Esophagus squamous epithelium (tissue), 5 donors: ENCODE measurements around the gene DCC. TPM values are rescaled to one million over a fixed set of nuclear protein-coding genes. Genes with fewer than 3 reads are reported as not detected.

ENCODE experiments used
- DNase-seq: peaks from one replicate; lab custom pipeline; 2025; lab: John Stamatoyannopoulos, UW
- H3K27ac ChIP-seq, 4 donors: fragments of 200-600 bp; sonication (generic); one replicate each; pipeline ENCODE4 v1.5.1; 2016 to 2019; ENCODE audit warnings: mild to moderate bottlenecking in 1 of 4
- H3K27me3 ChIP-seq, 4 donors: fragments of 200-600 bp; sonication (generic); 1 replicate in 3 of 4; 2 replicates in 1 of 4; pipeline versions ENCODE4 v1.5.1 to v1.6.0; 2017 to 2021; ENCODE audit warnings: antibody characterized with exemption in 1 of 4
- H3K36me3 ChIP-seq, 3 donors: fragments of 200-600 bp; sonication (generic); one replicate each; pipeline ENCODE4 v1.5.1; 2016 to 2019
- H3K4me1 ChIP-seq, 3 donors: fragments of 200-600 bp; sonication (generic); one replicate each; pipeline ENCODE4 v1.5.1; 2017 to 2019
- H3K4me3 ChIP-seq, 4 donors: fragments of 200-600 bp; sonication (generic); 1 replicate in 3 of 4; 2 replicates in 1 of 4; pipeline ENCODE4 v1.5.1; 2016 to 2019; ENCODE audit warnings: mild to moderate bottlenecking in 2 of 4, moderate library complexity in 1 of 4
- H3K9me3 ChIP-seq, 3 donors: fragments of 200-600 bp; sonication (generic); one replicate each; pipeline ENCODE4 v1.5.1; 2016 to 2019
- CTCF ChIP-seq, 6 experiments: fragments of 450-650 bp in 4 of 6; fragments of 200-600 bp in 2 of 6; sonication (generic) in 2 of 6; IDR thresholded peaks; one replicate each; pipeline ENCODE4 v1.5.1; 2016 to 2019; ENCODE audit warnings: antibody characterized with exemption in 6 of 6, mild to moderate bottlenecking in 4 of 6, moderate library complexity in 4 of 6
- POLR2A ChIP-seq, 4 donors: fragments of 450-650 bp; IDR thresholded peaks; one replicate each; pipeline ENCODE4 v1.6.1; 2017; ENCODE audit warnings: antibody characterized with exemption in 4 of 4, mild to moderate bottlenecking in 4 of 4, moderate library complexity in 3 of 4
- WGBS, 2 donors: methylation state at CpG; one replicate each; pipeline ENCODE4 v1.1.5; 2018; 5-methylcytosine and 5-hydroxymethylcytosine counted together
- intact Hi-C: fragments of 100-400 bp; cut with DNase I; formaldehyde crosslinking; loops from one replicate; pipeline ENCODE4 v1.15.0; 2022
- total RNA-seq, 4 donors: library from RNA; depleted of rRNA; stranded (reverse); fragments of >200 nt; gene quantifications; one replicate each; pipeline ENCODE4 v1.1.0, GENCODE V29; 2016
- donor health status: DM: yes; HTN: yes; CAD: no.

Gene DCC
- total RNA-seq, 4 donors from 2014 or later, result 0.06 to 0.95 TPM; not detected in 2

- intact Hi-C loops, result no loop called here
- TF ChIP-seq POLR2A (IDR thresholded peaks at IDR 0.05) (no peak), CTCF (IDR thresholded peaks at IDR 0.05) (no peak)
- Histone ChIP-seq H3K27me3 (no peaks in the 10 kb centered on the region), H3K36me3 (no peaks in the 10 kb centered on the region), H3K27ac (no peak overlapping the region), H3K9me3 (no peaks in the 10 kb centered on the region), H3K4me3 (no peak overlapping the region), H3K4me1 (no peaks in the 10 kb centered on the region)
- WGBS, 2 donors, result 39 to 42% methylated on average over 1 of the region's 1 CpG
- no peak for DNase-seq
Observed at GRCh38 chr18:52451851-52452250, 111.9 kb downstream of the DCC start.

GRCh38 chr18:52452427-52452826, 112.4 kb downstream of the DCC start:
- WGBS, 2 donors, result 78 to 83% methylated on average over 4 of the region's 4 CpGs

GRCh38 chr18:52459890-52460289, 119.9 kb downstream of the DCC start:
- no peaks in the 10 kb centered on the region for H3K36me3 ChIP-seq
- H3K27ac ChIP-seq, result no peak overlapping the region
- intact Hi-C loops, result no loop called here
- no peaks in the 10 kb centered on the region for H3K27me3 ChIP-seq
- no peaks in the 10 kb centered on the region for H3K4me1 ChIP-seq
- no peak for DNase-seq
- H3K9me3 ChIP-seq, result peaks cover 0 to 5% (median 4%) of the 10 kb centered on the region in 3 donors
- WGBS, 2 donors, result 89 to 91% methylated on average over 1 of the region's 1 CpG
- no peak overlapping the region for H3K4me3 ChIP-seq
- TF ChIP-seq POLR2A (IDR thresholded peaks at IDR 0.05), result no peak
- no peak for TF ChIP-seq CTCF (IDR thresholded peaks at IDR 0.05)

More at GRCh38 chr18:52452427-52452826, 112.4 kb downstream of the DCC start:
- H3K4me1 ChIP-seq, result no peaks in the 10 kb centered on the region
- DNase-seq, result no peak
- intact Hi-C loops, result no loop called here
- no peaks in the 10 kb centered on the region for H3K27me3 ChIP-seq
- no peaks in the 10 kb centered on the region for H3K9me3 ChIP-seq
- TF ChIP-seq POLR2A (IDR thresholded peaks at IDR 0.05) (no peak), CTCF (IDR thresholded peaks at IDR 0.05) (no peak)
- no peak overlapping the region for H3K4me3 ChIP-seq
- H3K27ac ChIP-seq, result no peak overlapping the region
- H3K36me3 ChIP-seq, result no peaks in the 10 kb centered on the region

- Histone ChIP-seq H3K27me3 (no peaks in the 10 kb centered on the region), H3K4me3 (no peak overlapping the region), H3K4me1 (no peaks in the 10 kb centered on the region), H3K9me3 (peaks cover 0 to 5% (median 4%) of the 10 kb centered on the region in 3 donors), H3K27ac (no peak overlapping the region), H3K36me3 (no peaks in the 10 kb centered on the region)
- no peak for TF ChIP-seq CTCF (IDR thresholded peaks at IDR 0.05)
- TF ChIP-seq POLR2A (IDR thresholded peaks at IDR 0.05), result no peak
- no peak for DNase-seq
- 66 to 80% methylated on average over 4 of the region's 4 CpGs for WGBS, 2 donors
- intact Hi-C loops, result no loop called here
Observed at GRCh38 chr18:52462853-52463252, 122.9 kb downstream of the DCC start.

- no peaks in the 10 kb centered on the region for H3K27me3 ChIP-seq
- H3K36me3 ChIP-seq, result no peaks in the 10 kb centered on the region
- H3K4me3 ChIP-seq, result no peak overlapping the region
- no peak for DNase-seq
- no peak for TF ChIP-seq POLR2A (IDR thresholded peaks at IDR 0.05)
- no peak for TF ChIP-seq CTCF (IDR thresholded peaks at IDR 0.05)
- intact Hi-C loops, result no loop called here
- H3K4me1 ChIP-seq, result no peaks in the 10 kb centered on the region
- WGBS, 2 donors, result 40 to 55% methylated on average over 3 to 4 of the region's 4 CpGs
- H3K27ac ChIP-seq, result no peak overlapping the region
- peaks cover 0 to 5% (median 4%) of the 10 kb centered on the region in 3 donors for H3K9me3 ChIP-seq
Observed at GRCh38 chr18:52465391-52465790, 125.4 kb downstream of the DCC start.
